ENCODE data around the gene HOXC13. TPM values are rescaled to one million over a fixed set of nuclear protein-coding genes. Genes with fewer than 3 reads are reported as not detected.
A peak's percentile ranks its signal among the peaks of the same experiment; 100 is the strongest.

The HOXC13 gene
- total and polyA plus RNA-seq, 2 of the 13 experiments (the other 11 are each of a cell fraction or from before 2014, with no cell fraction given) = 0.07 TPM; not detected in 1

DNA sequence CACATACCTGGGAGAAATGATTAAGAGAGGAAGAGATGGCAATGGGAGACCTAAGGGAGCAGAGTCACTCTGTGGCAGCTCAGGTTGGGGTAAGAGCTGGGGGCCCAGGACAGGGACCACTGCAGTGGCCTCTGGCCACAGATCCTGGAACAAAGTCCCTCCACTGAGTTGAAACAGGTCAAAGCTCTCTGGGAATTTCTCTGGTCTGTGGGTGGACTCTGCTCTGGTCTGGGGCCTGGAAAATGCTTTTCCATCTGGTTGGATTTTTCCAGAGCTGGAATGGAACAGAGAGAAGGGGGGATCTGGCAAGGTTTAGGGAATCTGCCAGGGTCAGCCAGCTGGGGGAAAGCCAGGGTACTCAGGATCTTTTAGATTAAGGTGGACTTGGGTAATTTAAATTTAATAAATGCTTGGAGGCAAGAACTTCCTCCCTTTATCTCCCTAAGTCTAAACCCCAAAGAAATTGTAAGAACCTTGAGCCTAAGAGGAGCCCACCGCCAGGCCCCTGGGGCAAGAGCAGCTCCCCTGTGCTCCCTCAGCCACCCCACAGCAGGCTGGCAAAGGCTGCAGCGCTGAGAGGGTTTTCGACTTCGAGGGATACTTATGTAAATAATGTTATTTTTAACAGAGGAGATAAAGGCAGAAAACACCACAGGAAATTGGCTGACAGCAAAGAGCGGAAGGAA lies 50.1 kb downstream of the HOXC13 start (continued):
- TF ChIP-seq SALL1 (CRISPR knock-in tag; IDR thresholded peaks at IDR 0.05) (peak; percentile 34; the same call in 1 of the 2 replicates), RXRA (CRISPR knock-in tag; IDR thresholded peaks at IDR 0.05) (0 out of 2 replicates have a peak, but pooled peaks have one; percentile 13), TEAD3 (CRISPR knock-in tag; optimal IDR thresholded peaks at IDR 0.05; ENCODE audit: borderline replicate concordance) (peak; percentile 39), ZNF776 (CRISPR knock-in tag; IDR thresholded peaks at IDR 0.05) (no peak), TCF7L2 (IDR thresholded peaks at IDR 0.05; ENCODE audit: low read depth, low read length) (no peak), POLR2G (IDR thresholded peaks at IDR 0.05; ENCODE audit: low read depth, low read length) (no peak), LCORL (IDR thresholded peaks at IDR 0.05) (no peak), LCORL (CRISPR knock-in tag; IDR thresholded peaks at IDR 0.05) (peak; percentile 21; the same call in 1 of the 2 replicates), ZNF543 (CRISPR knock-in tag; IDR thresholded peaks at IDR 0.05) (no peak), PHF20 (CRISPR knock-in tag; IDR thresholded peaks at IDR 0.05) (0 out of 2 replicates have a peak, but pooled peaks have one; percentile 29), KAT7 (CRISPR knock-in tag; IDR thresholded peaks at IDR 0.05; ENCODE audit: borderline replicate concordance) (no peak), ONECUT2 (CRISPR knock-in tag; IDR thresholded peaks at IDR 0.05) (no peak), ZNF678 (CRISPR knock-in tag; IDR thresholded peaks at IDR 0.05) (no peak), ZNF556 (CRISPR knock-in tag; IDR thresholded peaks at IDR 0.05; ENCODE audit: borderline replicate concordance) (no peak), DMAP1 (CRISPR knock-in tag; IDR thresholded peaks at IDR 0.05) (no peak), NKX3-1 (CRISPR knock-in tag; IDR thresholded peaks at IDR 0.05) (no peak), ZNF530 (CRISPR knock-in tag; IDR thresholded peaks at IDR 0.05; ENCODE audit: low read depth) (no peak), NR2C2 (CRISPR knock-in tag; IDR thresholded peaks at IDR 0.05; ENCODE audit: borderline replicate concordance) (no peak), EP300 (IDR thresholded peaks at IDR 0.05; ENCODE audit: low read depth in 2 of 2, low read length in 2 of 2) (peak in 1 of 2 experiments; percentile 35; a peak in 1 of 4 replicates), EP300 (CRISPR knock-in tag; IDR thresholded peaks at IDR 0.05; ENCODE audit: borderline replicate concordance) (no peak), ZNF207 (IDR thresholded peaks at IDR 0.05; ENCODE audit: borderline replicate concordance) (no peak)
- TF ChIP-seq, protein P1, sequence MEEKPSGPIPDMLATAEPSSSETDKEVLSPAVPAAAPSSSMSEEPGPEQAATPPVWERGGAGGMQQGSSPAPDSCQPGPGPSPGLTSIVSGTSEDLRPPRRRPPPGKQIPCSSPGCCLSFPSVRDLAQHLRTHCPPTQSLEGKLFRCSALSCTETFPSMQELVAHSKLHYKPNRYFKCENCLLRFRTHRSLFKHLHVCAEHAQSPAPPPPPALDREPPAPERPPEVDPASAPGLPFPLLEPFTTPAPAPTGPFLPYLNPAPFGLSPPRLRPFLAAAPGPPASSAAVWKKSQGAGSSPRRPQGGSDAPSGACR (CRISPR knock-in tag; IDR thresholded peaks at IDR 0.05) = no peak
- TF ChIP-seq, protein P2, sequence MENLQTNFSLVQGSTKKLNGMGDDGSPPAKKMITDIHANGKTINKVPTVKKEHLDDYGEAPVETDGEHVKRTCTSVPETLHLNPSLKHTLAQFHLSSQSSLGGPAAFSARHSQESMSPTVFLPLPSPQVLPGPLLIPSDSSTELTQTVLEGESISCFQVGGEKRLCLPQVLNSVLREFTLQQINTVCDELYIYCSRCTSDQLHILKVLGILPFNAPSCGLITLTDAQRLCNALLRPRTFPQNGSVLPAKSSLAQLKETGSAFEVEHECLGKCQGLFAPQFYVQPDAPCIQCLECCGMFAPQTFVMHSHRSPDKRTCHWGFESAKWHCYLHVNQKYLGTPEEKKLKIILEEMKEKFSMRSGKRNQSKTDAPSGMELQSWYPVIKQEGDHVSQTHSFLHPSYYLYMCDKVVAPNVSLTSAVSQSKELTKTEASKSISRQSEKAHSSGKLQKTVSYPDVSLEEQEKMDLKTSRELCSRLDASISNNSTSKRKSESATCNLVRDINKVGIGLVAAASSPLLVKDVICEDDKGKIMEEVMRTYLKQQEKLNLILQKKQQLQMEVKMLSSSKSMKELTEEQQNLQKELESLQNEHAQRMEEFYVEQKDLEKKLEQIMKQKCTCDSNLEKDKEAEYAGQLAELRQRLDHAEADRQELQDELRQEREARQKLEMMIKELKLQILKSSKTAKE (CRISPR knock-in tag; IDR thresholded peaks at IDR 0.05; ENCODE audit: borderline replicate concordance) = no peak
- TF ChIP-seq, protein P3, sequence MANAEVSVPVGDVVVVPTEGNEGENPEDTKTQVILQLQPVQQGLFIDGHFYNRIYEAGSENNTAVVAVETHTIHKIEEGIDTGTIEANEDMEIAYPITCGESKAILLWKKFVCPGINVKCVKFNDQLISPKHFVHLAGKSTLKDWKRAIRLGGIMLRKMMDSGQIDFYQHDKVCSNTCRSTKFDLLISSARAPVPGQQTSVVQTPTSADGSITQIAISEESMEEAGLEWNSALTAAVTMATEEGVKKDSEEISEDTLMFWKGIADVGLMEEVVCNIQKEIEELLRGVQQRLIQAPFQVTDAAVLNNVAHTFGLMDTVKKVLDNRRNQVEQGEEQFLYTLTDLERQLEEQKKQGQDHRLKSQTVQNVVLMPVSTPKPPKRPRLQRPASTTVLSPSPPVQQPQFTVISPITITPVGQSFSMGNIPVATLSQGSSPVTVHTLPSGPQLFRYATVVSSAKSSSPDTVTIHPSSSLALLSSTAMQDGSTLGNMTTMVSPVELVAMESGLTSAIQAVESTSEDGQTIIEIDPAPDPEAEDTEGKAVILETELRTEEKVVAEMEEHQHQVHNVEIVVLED (CRISPR knock-in tag; IDR thresholded peaks at IDR 0.05; ENCODE audit: borderline replicate concordance) = no peak

All from HepG2 (cell line).